Activated T-cell treated with anti-CD3 and anti-CD28 coated beads for 1 hour (primary cell): ENCODE data around the gene PARP8.

Source experiments
- DNase-seq: peaks from one replicate; pipeline ENCODE4 v3.0.0-alpha.2; 2020; ENCODE audit warnings: low read depth

The PARP8 gene

GRCh38 chr5:50726475-50727148 is 60.2 kb downstream of the PARP8 start:
- no peak for DNase-seq

GRCh38 chr5:50727149-50727496 is 60.7 kb downstream of the PARP8 start:
- no peak for DNase-seq

GRCh38 chr5:50727845-50728244 is 61.4 kb downstream of the PARP8 start:
- DNase-seq, result no peak

GRCh38 chr5:50730336-50730735 is 63.9 kb downstream of the PARP8 start:
- DNase-seq, result no peak

- no peak for DNase-seq
Observed at GRCh38 chr5:50730841-50731240, 64.4 kb downstream of the PARP8 start.

GRCh38 chr5:50733741-50734140 is 67.3 kb downstream of the PARP8 start:
- DNase-seq, result no peak

GRCh38 chr5:50738864-50739263 is 72.4 kb downstream of the PARP8 start:
- no peak for DNase-seq

GRCh38 chr5:50740832-50741231 is 74.4 kb downstream of the PARP8 start:
- no peak for DNase-seq

GRCh38 chr5:50744776-50745175 is 78.3 kb downstream of the PARP8 start:
- no peak for DNase-seq

GRCh38 chr5:50745221-50745910 is 78.9 kb downstream of the PARP8 start:
- no peak for DNase-seq

- no peak for DNase-seq
Observed at GRCh38 chr5:50749181-50749580, 82.7 kb downstream of the PARP8 start.

- no peak for DNase-seq
Observed at GRCh38 chr5:50749873-50750272, 83.4 kb downstream of the PARP8 start.

- DNase-seq, result no peak
Observed at GRCh38 chr5:50751064-50751657, 84.7 kb downstream of the PARP8 start.

- no peak for DNase-seq
Observed at GRCh38 chr5:50752800-50753199, 86.4 kb downstream of the PARP8 start.

GRCh38 chr5:50759526-50760270 is 93.3 kb downstream of the PARP8 start:
- DNase-seq, result no peak

- no peak for DNase-seq
Observed at GRCh38 chr5:50763351-50763750, 96.9 kb downstream of the PARP8 start.

GRCh38 chr5:50763846-50764245 is 97.4 kb downstream of the PARP8 start:
- DNase-seq, result no peak

- no peak for DNase-seq
Observed at GRCh38 chr5:50766042-50766441, 99.6 kb downstream of the PARP8 start.

- no peak for DNase-seq
Observed at GRCh38 chr5:50766462-50766861, 100.0 kb downstream of the PARP8 start.

GRCh38 chr5:50766967-50767366 is 100.5 kb downstream of the PARP8 start:
- no peak for DNase-seq

GRCh38 chr5:50767588-50767987 is 101.2 kb downstream of the PARP8 start:
- DNase-seq, result no peak

GRCh38 chr5:50768634-50769033 is 102.2 kb downstream of the PARP8 start:
- DNase-seq, result no peak

- DNase-seq, result no peak
Observed at GRCh38 chr5:50770441-50770840, 104.0 kb downstream of the PARP8 start.
